Placental epithelial cell (primary cell): Measurements from ENCODE around the gene PCARE. TPM values are rescaled to one million over a fixed set of nuclear protein-coding genes. Genes with fewer than 3 reads are reported as not detected.

Experiments used
- total RNA-seq: library from RNA; depleted of rRNA; stranded (reverse); fragments of >200 nt; gene quantifications from 2 replicates; pipeline ENCODE4 v1.2.3, GENCODE V29; 2012

The PCARE gene
- total RNA-seq, result under 0.01 TPM in 1 of 2 replicates, not detected in the other

DNA sequence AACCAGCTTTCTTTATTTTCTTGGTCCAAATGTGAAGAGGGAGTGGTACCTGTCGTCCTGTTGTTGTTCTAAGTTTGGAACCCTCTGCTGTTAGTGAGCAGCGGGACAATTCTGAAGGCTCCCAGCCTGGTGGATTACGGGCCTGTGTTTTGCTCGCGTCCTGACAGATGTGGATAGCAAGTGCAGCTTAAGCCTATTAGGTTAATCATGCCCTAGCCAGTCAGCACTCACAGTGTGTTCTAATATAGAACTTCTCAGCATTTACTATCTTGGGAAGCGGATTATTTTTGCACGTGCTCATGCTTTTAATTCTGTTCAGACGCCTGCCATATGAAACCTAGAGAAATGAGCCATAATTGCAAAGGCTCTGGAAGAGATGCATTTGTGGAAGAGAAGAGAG lies at the start of gene PCARE:
TSS of gene PCARE (minus strand) at position 113 of the 400 bp plus-strand sequence. CDS start 262 bp downstream, outside the sequence.

DNA sequence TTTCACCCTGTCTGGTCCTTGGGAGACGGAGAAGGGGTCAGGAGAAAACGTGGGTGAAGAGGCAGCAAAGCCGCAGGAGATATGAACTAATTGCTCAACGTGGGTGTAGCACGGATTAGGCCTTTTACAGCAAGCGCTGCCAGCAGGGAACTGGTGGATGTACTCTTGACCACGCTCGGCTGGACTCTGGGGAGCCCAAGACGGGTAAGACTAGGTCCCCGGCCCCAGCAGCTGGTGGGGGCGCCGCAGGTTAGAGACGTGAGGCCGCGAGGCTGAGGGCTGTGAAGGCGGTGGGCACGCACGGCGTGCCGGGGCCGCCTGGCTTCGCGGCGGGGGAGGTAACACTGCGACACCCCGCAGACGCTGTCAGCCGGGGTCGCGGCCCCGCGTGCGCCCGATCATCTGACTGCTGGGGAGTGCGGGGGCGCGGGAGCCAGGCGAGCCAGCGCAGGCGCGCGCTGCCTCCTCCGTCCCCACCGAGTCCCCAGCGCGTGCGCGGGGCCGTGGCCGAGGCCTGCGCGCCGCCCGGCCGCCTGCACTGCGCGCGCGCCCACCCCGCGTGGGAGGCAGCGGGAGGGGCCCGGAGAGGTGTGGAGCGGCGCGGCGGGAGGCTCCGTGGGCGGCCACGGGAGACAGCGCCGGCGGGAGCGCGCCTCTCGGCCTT lies 40.8 kb upstream of the PCARE start, which contains the start of gene CLIP4:
TSS of gene CLIP4 (plus strand) at position 470 of the 664 bp plus-strand sequence. CDS start 5,974 bp downstream, outside the sequence.

Other genes starting within 250 kb of the PCARE start
- 10.0 and 11.4 TPM in 2 replicates for gene TRMT61B, start 204.2 kb downstream of the PCARE start, total RNA-seq
- gene WDR43, start 179.9 kb downstream of the PCARE start, total RNA-seq, result 36.5 and 54.8 TPM in 2 replicates
- gene TOGARAM2, start 93.2 kb downstream of the PCARE start, total RNA-seq, result under 0.01 TPM in 1 of 2 replicates, not detected in the other
- 2.7 and 4.2 TPM in 2 replicates for gene CLIP4, start 40.9 kb upstream of the PCARE start, total RNA-seq